Liver (tissue), 3 donors: ENCODE measurements around the gene CLK3.

Experiments
- HNF4G ChIP-seq: IDR thresholded peaks from 2 replicates; pipeline ENCODE4 v1.6.1; 2016; ENCODE audit warnings: antibody characterized with exemption
- JUND ChIP-seq, 2 donors: IDR thresholded peaks; 2 replicates each; pipeline ENCODE4 v1.6.1; 2016; ENCODE audit warnings: antibody characterized with exemption in 2 of 2
- MAX ChIP-seq: IDR thresholded peaks from 2 replicates; pipeline ENCODE4 v1.6.1; 2016; ENCODE audit warnings: antibody characterized with exemption
- RAD21 ChIP-seq, 2 donors: IDR thresholded peaks; 2 replicates each; pipeline ENCODE4 v1.6.1; 2016; ENCODE audit warnings: antibody characterized with exemption in 2 of 2, mild to moderate bottlenecking in 2 of 2
- YY1 ChIP-seq: IDR thresholded peaks from 2 replicates; pipeline ENCODE4 v1.6.1; 2016; ENCODE audit warnings: antibody characterized with exemption, mild to moderate bottlenecking
- TF ChIP-seq, protein P1 (sequence below): fragments of 150-350 bp; IDR thresholded peaks from 2 replicates; pipeline ENCODE4 v1.5.1; 2017; ENCODE audit warnings: improper control_type of control experiment, low read depth, low read length; ENCODE audit not compliant: missing input control
- TF ChIP-seq, protein P2 (sequence below): IDR thresholded peaks from 2 replicates; pipeline ENCODE4 v1.6.1; 2016; ENCODE audit warnings: antibody characterized with exemption
- donor health status: healthy.
- donor health status: healthy.

- TF ChIP-seq, protein P1, sequence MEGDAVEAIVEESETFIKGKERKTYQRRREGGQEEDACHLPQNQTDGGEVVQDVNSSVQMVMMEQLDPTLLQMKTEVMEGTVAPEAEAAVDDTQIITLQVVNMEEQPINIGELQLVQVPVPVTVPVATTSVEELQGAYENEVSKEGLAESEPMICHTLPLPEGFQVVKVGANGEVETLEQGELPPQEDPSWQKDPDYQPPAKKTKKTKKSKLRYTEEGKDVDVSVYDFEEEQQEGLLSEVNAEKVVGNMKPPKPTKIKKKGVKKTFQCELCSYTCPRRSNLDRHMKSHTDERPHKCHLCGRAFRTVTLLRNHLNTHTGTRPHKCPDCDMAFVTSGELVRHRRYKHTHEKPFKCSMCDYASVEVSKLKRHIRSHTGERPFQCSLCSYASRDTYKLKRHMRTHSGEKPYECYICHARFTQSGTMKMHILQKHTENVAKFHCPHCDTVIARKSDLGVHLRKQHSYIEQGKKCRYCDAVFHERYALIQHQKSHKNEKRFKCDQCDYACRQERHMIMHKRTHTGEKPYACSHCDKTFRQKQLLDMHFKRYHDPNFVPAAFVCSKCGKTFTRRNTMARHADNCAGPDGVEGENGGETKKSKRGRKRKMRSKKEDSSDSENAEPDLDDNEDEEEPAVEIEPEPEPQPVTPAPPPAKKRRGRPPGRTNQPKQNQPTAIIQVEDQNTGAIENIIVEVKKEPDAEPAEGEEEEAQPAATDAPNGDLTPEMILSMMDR: no peak
- TF ChIP-seq RAD21 (IDR thresholded peaks at IDR 0.05) (no peak), YY1 (no peak), MAX (no peak), HNF4G (no peak), JUND (IDR thresholded peaks at IDR 0.05) (no peak)
- TF ChIP-seq, protein P2, sequence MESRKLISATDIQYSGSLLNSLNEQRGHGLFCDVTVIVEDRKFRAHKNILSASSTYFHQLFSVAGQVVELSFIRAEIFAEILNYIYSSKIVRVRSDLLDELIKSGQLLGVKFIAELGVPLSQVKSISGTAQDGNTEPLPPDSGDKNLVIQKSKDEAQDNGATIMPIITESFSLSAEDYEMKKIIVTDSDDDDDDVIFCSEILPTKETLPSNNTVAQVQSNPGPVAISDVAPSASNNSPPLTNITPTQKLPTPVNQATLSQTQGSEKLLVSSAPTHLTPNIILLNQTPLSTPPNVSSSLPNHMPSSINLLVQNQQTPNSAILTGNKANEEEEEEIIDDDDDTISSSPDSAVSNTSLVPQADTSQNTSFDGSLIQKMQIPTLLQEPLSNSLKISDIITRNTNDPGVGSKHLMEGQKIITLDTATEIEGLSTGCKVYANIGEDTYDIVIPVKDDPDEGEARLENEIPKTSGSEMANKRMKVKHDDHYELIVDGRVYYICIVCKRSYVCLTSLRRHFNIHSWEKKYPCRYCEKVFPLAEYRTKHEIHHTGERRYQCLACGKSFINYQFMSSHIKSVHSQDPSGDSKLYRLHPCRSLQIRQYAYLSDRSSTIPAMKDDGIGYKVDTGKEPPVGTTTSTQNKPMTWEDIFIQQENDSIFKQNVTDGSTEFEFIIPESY: no peak
Observed at GRCh38 chr15:74621546-74621920, 5.9 kb downstream of the CLK3 start.
